ENCODE data around the gene MTA1.

Gene MTA1

GRCh38 chr14:105420974-105421674 lies 1.5 kb downstream of the MTA1 start:
- H3K4me3 ChIP-seq (ENCODE audit: control insufficient read depth, low read depth, low read length): peak overlapping the region; percentile 79
- TF ChIP-seq CTCF (conservative IDR thresholded peaks at IDR 0.05; ENCODE audit: control insufficient read depth, insufficient read depth, low read depth, low read length): no peak
- no peak for DNase-seq (ENCODE audit: low read depth)

- peak overlapping the region; percentile 79 for H3K4me3 ChIP-seq (ENCODE audit: control insufficient read depth, low read depth, low read length)
- no peak for DNase-seq (ENCODE audit: low read depth)
- TF ChIP-seq CTCF (conservative IDR thresholded peaks at IDR 0.05; ENCODE audit: control insufficient read depth, insufficient read depth, low read depth, low read length): no peak
Measured at GRCh38 chr14:105421723-105422615, 2.3 kb downstream of the MTA1 start.

GRCh38 chr14:105422695-105423487 lies 3.3 kb downstream of the MTA1 start:
- TF ChIP-seq CTCF (conservative IDR thresholded peaks at IDR 0.05; ENCODE audit: control insufficient read depth, insufficient read depth, low read depth, low read length): no peak
- H3K4me3 ChIP-seq (ENCODE audit: control insufficient read depth, low read depth, low read length): no peak overlapping the region
- DNase-seq (ENCODE audit: low read depth): no peak

GRCh38 chr14:105423488-105424195 lies 4.0 kb downstream of the MTA1 start:
- no peak overlapping the region for H3K4me3 ChIP-seq (ENCODE audit: control insufficient read depth, low read depth, low read length)
- DNase-seq (ENCODE audit: low read depth): no peak
- TF ChIP-seq CTCF (conservative IDR thresholded peaks at IDR 0.05; ENCODE audit: control insufficient read depth, insufficient read depth, low read depth, low read length): no peak

GRCh38 chr14:105424861-105425260 lies 5.2 kb downstream of the MTA1 start:
- no peak for DNase-seq (ENCODE audit: low read depth)
- no peak for TF ChIP-seq CTCF (conservative IDR thresholded peaks at IDR 0.05; ENCODE audit: control insufficient read depth, insufficient read depth, low read depth, low read length)
- H3K4me3 ChIP-seq (ENCODE audit: control insufficient read depth, low read depth, low read length): no peak overlapping the region

GRCh38 chr14:105425823-105426247 lies 6.2 kb downstream of the MTA1 start:
- no peak for TF ChIP-seq CTCF (conservative IDR thresholded peaks at IDR 0.05; ENCODE audit: control insufficient read depth, insufficient read depth, low read depth, low read length)
- no peak for DNase-seq (ENCODE audit: low read depth)
- no peak overlapping the region for H3K4me3 ChIP-seq (ENCODE audit: control insufficient read depth, low read depth, low read length)
